ENCODE measurements around the gene ANKRD13B.

DNA sequence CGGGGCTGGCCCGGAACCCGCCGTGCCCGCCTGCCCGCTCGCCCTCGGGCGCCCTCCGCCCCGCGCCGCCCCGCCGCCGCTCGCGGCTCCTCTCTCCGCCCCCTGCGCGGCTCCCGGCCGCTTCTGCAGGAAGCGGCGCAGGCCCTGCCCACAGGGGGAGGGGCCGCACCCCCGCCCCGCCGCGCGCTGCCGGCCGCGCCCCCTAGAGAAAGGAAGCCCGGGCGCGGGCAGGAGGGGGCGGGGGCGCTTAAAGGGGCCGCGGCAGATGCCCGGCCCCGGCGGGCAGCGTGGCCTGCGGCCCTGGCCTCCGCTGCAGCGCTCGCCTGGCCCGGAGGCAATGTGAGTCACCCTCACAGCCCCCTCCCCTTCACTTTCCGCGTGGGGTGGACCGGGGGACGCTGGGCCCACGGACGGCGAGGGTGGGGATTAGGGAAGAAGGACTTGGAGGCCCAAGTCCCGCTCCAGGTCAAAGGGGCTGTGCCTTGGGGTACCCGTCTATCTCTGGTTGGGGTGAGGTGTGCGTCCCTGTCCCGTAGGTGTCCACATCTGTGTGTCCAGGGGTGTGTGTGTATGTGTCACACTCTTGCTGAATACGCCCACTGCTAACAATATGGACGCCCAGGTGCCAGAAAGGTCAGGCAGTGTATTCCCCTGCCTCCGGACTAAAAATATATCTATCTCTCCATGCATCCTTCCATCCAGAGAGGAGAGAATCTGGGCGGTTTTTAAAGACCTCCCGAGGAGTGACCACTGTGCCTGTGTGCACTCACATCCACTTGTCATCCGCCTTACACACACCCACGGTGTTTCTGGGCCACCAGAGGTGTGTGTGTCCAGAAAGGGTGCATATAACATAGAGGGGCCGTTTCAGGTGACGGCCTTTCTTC is 3.2 kb upstream of the ANKRD13B start, which contains the start of gene GIT1:
- TF ChIP-seq, protein P1, sequence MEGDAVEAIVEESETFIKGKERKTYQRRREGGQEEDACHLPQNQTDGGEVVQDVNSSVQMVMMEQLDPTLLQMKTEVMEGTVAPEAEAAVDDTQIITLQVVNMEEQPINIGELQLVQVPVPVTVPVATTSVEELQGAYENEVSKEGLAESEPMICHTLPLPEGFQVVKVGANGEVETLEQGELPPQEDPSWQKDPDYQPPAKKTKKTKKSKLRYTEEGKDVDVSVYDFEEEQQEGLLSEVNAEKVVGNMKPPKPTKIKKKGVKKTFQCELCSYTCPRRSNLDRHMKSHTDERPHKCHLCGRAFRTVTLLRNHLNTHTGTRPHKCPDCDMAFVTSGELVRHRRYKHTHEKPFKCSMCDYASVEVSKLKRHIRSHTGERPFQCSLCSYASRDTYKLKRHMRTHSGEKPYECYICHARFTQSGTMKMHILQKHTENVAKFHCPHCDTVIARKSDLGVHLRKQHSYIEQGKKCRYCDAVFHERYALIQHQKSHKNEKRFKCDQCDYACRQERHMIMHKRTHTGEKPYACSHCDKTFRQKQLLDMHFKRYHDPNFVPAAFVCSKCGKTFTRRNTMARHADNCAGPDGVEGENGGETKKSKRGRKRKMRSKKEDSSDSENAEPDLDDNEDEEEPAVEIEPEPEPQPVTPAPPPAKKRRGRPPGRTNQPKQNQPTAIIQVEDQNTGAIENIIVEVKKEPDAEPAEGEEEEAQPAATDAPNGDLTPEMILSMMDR (IDR thresholded peaks at IDR 0.05), result no peak
- TF ChIP-seq JUN (IDR thresholded peaks at IDR 0.05) (peak in 1 of 2 experiments; percentile 56; a peak in 3 of 5 replicates), RCOR1 (IDR thresholded peaks at IDR 0.05; ENCODE audit: low read depth, low read length) (no peak), EP300 (IDR thresholded peaks at IDR 0.05) (no peak), PHF8 (IDR thresholded peaks at IDR 0.05; ENCODE audit: borderline replicate concordance, low read depth) (peak; percentile 31; the same call in 1 of the 2 replicates), CEBPB (IDR thresholded peaks at IDR 0.05) (no peak), ESRRA (IDR thresholded peaks at IDR 0.05; ENCODE audit: borderline replicate concordance, low read length) (no peak)
- TF ChIP-seq, protein P2, sequence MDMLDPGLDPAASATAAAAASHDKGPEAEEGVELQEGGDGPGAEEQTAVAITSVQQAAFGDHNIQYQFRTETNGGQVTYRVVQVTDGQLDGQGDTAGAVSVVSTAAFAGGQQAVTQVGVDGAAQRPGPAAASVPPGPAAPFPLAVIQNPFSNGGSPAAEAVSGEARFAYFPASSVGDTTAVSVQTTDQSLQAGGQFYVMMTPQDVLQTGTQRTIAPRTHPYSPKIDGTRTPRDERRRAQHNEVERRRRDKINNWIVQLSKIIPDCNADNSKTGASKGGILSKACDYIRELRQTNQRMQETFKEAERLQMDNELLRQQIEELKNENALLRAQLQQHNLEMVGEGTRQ (IDR thresholded peaks at IDR 0.05), result no peak
